ENCODE measurements around the gene LOC101059915.

LOC101059915 gene

DNA sequence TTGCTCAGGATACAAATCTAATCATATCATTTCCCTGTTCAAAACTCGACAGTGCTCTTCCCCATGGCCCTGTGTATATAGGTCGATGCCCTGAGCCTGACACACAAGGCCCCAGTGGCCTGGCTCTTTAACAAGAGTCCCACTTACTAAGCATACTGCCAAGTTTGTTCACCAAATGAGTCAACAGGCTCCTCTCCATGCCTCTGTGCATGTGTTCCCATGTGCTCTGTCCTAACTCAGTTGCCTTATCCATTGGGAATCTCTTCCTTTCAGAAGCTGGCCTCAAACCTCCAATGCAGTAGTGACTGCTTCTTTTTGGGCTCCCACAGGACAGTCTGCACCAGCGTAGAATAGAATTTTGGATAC, 30.1 kb upstream of the LOC101059915 start:
- TF ChIP-seq POLR2AphosphoS5 (IDR thresholded peaks at IDR 0.05) = no peak
- no peak for TF ChIP-seq EZH2 (IDR thresholded peaks at IDR 0.05; ENCODE audit: borderline replicate concordance, insufficient read depth, low read length, poor library complexity, severe bottlenecking)
- TF ChIP-seq RAD21 (conservative IDR thresholded peaks at IDR 0.05) = no peak
- TF ChIP-seq EP300 (conservative IDR thresholded peaks at IDR 0.05; ENCODE audit: poor library complexity, severe bottlenecking) = no peak
- TF ChIP-seq, protein P1, sequence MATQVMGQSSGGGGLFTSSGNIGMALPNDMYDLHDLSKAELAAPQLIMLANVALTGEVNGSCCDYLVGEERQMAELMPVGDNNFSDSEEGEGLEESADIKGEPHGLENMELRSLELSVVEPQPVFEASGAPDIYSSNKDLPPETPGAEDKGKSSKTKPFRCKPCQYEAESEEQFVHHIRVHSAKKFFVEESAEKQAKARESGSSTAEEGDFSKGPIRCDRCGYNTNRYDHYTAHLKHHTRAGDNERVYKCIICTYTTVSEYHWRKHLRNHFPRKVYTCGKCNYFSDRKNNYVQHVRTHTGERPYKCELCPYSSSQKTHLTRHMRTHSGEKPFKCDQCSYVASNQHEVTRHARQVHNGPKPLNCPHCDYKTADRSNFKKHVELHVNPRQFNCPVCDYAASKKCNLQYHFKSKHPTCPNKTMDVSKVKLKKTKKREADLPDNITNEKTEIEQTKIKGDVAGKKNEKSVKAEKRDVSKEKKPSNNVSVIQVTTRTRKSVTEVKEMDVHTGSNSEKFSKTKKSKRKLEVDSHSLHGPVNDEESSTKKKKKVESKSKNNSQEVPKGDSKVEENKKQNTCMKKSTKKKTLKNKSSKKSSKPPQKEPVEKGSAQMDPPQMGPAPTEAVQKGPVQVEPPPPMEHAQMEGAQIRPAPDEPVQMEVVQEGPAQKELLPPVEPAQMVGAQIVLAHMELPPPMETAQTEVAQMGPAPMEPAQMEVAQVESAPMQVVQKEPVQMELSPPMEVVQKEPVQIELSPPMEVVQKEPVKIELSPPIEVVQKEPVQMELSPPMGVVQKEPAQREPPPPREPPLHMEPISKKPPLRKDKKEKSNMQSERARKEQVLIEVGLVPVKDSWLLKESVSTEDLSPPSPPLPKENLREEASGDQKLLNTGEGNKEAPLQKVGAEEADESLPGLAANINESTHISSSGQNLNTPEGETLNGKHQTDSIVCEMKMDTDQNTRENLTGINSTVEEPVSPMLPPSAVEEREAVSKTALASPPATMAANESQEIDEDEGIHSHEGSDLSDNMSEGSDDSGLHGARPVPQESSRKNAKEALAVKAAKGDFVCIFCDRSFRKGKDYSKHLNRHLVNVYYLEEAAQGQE (IDR thresholded peaks at IDR 0.05; ENCODE audit: borderline replicate concordance) = no peak
- TF ChIP-seq, protein P2, sequence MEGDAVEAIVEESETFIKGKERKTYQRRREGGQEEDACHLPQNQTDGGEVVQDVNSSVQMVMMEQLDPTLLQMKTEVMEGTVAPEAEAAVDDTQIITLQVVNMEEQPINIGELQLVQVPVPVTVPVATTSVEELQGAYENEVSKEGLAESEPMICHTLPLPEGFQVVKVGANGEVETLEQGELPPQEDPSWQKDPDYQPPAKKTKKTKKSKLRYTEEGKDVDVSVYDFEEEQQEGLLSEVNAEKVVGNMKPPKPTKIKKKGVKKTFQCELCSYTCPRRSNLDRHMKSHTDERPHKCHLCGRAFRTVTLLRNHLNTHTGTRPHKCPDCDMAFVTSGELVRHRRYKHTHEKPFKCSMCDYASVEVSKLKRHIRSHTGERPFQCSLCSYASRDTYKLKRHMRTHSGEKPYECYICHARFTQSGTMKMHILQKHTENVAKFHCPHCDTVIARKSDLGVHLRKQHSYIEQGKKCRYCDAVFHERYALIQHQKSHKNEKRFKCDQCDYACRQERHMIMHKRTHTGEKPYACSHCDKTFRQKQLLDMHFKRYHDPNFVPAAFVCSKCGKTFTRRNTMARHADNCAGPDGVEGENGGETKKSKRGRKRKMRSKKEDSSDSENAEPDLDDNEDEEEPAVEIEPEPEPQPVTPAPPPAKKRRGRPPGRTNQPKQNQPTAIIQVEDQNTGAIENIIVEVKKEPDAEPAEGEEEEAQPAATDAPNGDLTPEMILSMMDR (IDR thresholded peaks at IDR 0.05; ENCODE audit: poor library complexity, severe bottlenecking) = no peak
- no peak for TF ChIP-seq SMC3 (conservative IDR thresholded peaks at IDR 0.05; ENCODE audit: poor library complexity)
- H4K20me1 ChIP-seq (ENCODE audit: insufficient read depth) = no peaks in the 10 kb centered on the region
- no peak overlapping the region for H3K9ac ChIP-seq (ENCODE audit: low read length)
- H2AFZ ChIP-seq (ENCODE audit: low read depth, low read length) = no peak overlapping the region
- no peaks in the 10 kb centered on the region for H3K79me2 ChIP-seq (replicated peaks; ENCODE audit: insufficient read depth, low read length)
- no peaks in the 10 kb centered on the region for H3F3A ChIP-seq (ENCODE audit: insufficient read depth, low read length, poor library complexity, severe bottlenecking)
- H3K27ac ChIP-seq (ENCODE audit: low read length) = no peak overlapping the region
- H3K9me2 ChIP-seq (ENCODE audit: insufficient read depth, low read length) = no peaks in the 10 kb centered on the region
- no peak overlapping the region for H3K4me3 ChIP-seq (ENCODE audit: low read length)
- H3K9me3 ChIP-seq (ENCODE audit: low read length) = no peaks in the 10 kb centered on the region
- H3K27me3 ChIP-seq (ENCODE audit: insufficient read depth, low read depth, low read length) = no peaks in the 10 kb centered on the region
- H3K36me3 ChIP-seq (ENCODE audit: insufficient read depth, low read length) = no peaks in the 10 kb centered on the region
- no peak overlapping the region for H3K4me2 ChIP-seq (ENCODE audit: low read length)

DNA sequence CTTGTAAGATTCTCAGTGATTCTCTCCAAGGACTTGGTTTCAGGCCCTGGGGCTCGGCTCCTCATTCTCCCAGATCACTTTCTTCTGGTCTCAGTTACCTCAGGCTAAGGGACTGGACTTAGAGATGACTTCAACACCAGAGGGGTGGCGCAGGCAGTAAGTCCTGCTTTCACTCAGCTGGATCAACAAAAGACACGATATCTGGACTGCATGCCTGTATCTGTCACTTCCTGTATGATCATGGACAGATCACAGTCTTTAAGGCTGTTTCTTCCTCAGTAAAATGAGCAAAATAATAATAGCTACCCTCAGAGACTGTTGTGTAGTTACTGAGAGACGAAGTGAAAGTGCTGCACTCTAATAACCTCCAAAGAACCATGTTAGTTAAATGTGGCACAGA, 29.5 kb upstream of the LOC101059915 start:
- no peaks in the 10 kb centered on the region for H3K9me3 ChIP-seq (ENCODE audit: low read length)
- no peaks in the 10 kb centered on the region for H3K36me3 ChIP-seq (ENCODE audit: insufficient read depth, low read length)
- no peak for TF ChIP-seq EP300 (conservative IDR thresholded peaks at IDR 0.05; ENCODE audit: poor library complexity, severe bottlenecking)
- TF ChIP-seq, protein P2 (IDR thresholded peaks at IDR 0.05; ENCODE audit: poor library complexity, severe bottlenecking) = no peak
- no peak for TF ChIP-seq RAD21 (conservative IDR thresholded peaks at IDR 0.05)
- no peak for TF ChIP-seq POLR2AphosphoS5 (IDR thresholded peaks at IDR 0.05)
- no peak for TF ChIP-seq SMC3 (conservative IDR thresholded peaks at IDR 0.05; ENCODE audit: poor library complexity)
- TF ChIP-seq, protein P1 (IDR thresholded peaks at IDR 0.05; ENCODE audit: borderline replicate concordance) = no peak
- TF ChIP-seq TAF1 (IDR thresholded peaks at IDR 0.05; ENCODE audit: low read depth) = no peak
- TF ChIP-seq EZH2 (IDR thresholded peaks at IDR 0.05; ENCODE audit: borderline replicate concordance, insufficient read depth, low read length, poor library complexity, severe bottlenecking) = no peak
- no peak for TF ChIP-seq MXI1 (conservative IDR thresholded peaks at IDR 0.05; ENCODE audit: poor library complexity, severe bottlenecking)
- no peaks in the 10 kb centered on the region for H3K9me2 ChIP-seq (ENCODE audit: insufficient read depth, low read length)
- no peak overlapping the region for H2AFZ ChIP-seq (ENCODE audit: low read depth, low read length)
- no peak overlapping the region for H3K4me2 ChIP-seq (ENCODE audit: low read length)
- H3F3A ChIP-seq (ENCODE audit: insufficient read depth, low read length, poor library complexity, severe bottlenecking) = no peaks in the 10 kb centered on the region
- no peak overlapping the region for H3K27ac ChIP-seq (ENCODE audit: low read length)
- no peaks in the 10 kb centered on the region for H3K27me3 ChIP-seq (ENCODE audit: insufficient read depth, low read depth, low read length)
- no peak overlapping the region for H3K4me3 ChIP-seq (ENCODE audit: low read length)
- no peaks in the 10 kb centered on the region for H3K79me2 ChIP-seq (replicated peaks; ENCODE audit: insufficient read depth, low read length)
- H4K20me1 ChIP-seq (ENCODE audit: insufficient read depth) = no peaks in the 10 kb centered on the region
- no peak overlapping the region for H3K9ac ChIP-seq (ENCODE audit: low read length)

Measured in neural cell (in vitro differentiated cells).